Ectodermal cell (in vitro differentiated cells): Measurements from ENCODE around the gene FGF14.
"Not testable (repeated sequence)": the region's sequence is repeated elsewhere in the genome, so short reads cannot be mapped to it uniquely, and the experiment has no call there.

Source experiments
- H3K27ac ChIP-seq: 2 replicates; pipeline ENCODE4 v1.7.0; 2013; ENCODE audit warnings: mild to moderate bottlenecking, low read depth, low read length; ENCODE audit not compliant: insufficient read depth, poor library complexity, severe bottlenecking
- H3K27me3 ChIP-seq: 2 replicates; pipeline ENCODE4 v1.7.0; 2013; ENCODE audit warnings: mild to moderate bottlenecking, low read length; ENCODE audit not compliant: insufficient read depth, control insufficient read depth, poor library complexity, severe bottlenecking
- H3K36me3 ChIP-seq: one replicate; pipeline ENCODE4 v1.7.0; 2013; ENCODE audit warnings: low read length; ENCODE audit not compliant: control insufficient read depth, insufficient read depth
- H3K4me1 ChIP-seq: one replicate; pipeline ENCODE4 v1.7.0; 2013; ENCODE audit warnings: low read length; ENCODE audit not compliant: control insufficient read depth, insufficient read depth
- H3K4me3 ChIP-seq: 2 replicates; pipeline ENCODE4 v1.7.0; 2013; ENCODE audit warnings: low read depth, low read length, control low read depth; ENCODE audit not compliant: insufficient read depth
- H3K9me3 ChIP-seq: 2 replicates; pipeline ENCODE4 v1.7.0; 2013; ENCODE audit warnings: mild to moderate bottlenecking, low read length, moderate library complexity; ENCODE audit not compliant: control insufficient read depth
- WGBS, 2 experiments: methylation state at CpG; one replicate each; pipeline ENCODE4 v1.1.7; 2013; ENCODE audit warnings: missing lambda C conversion rate in 2 of 2; 5-methylcytosine and 5-hydroxymethylcytosine counted together

FGF14 gene

GRCh38 chr13:102131246-102131645, 270.6 kb downstream of the FGF14 start:
- 90 to 96% methylated on average over 2 of the region's 2 CpGs for WGBS, 2 experiments
- Histone ChIP-seq H3K4me1 (no peaks in the 10 kb centered on the region), H3K27me3 (no peaks in the 10 kb centered on the region), H3K4me3 (no peak overlapping the region), H3K9me3 (no peaks in the 10 kb centered on the region), H3K36me3 (no peaks in the 10 kb centered on the region), H3K27ac (no peak overlapping the region)

GRCh38 chr13:102128216-102128810, 273.5 kb downstream of the FGF14 start:
- Histone ChIP-seq H3K27me3 (no peaks in the 10 kb centered on the region), H3K27ac (no peak overlapping the region), H3K36me3 (no peaks in the 10 kb centered on the region), H3K4me3 (no peak overlapping the region), H3K9me3 (no peaks in the 10 kb centered on the region), H3K4me1 (no peaks in the 10 kb centered on the region)
- 89 to 92% methylated on average over 3 to 4 of the region's 4 CpGs for WGBS, 2 experiments

GRCh38 chr13:102127153-102127552, 274.7 kb downstream of the FGF14 start:
- Histone ChIP-seq H3K27ac (no peak overlapping the region), H3K4me1 (no peaks in the 10 kb centered on the region), H3K4me3 (no peak overlapping the region), H3K36me3 (no peaks in the 10 kb centered on the region), H3K27me3 (no peaks in the 10 kb centered on the region), H3K9me3 (no peaks in the 10 kb centered on the region)
- WGBS, 2 experiments = 100% methylated on average over 1 of the region's 1 CpG; no CpG with 5 or more reads in 1 of the 2 experiments

GRCh38 chr13:102122147-102122546, 279.7 kb downstream of the FGF14 start:
- Histone ChIP-seq H3K4me3 (no peak overlapping the region), H3K9me3 (no peaks in the 10 kb centered on the region), H3K27ac (no peak overlapping the region), H3K36me3 (no peaks in the 10 kb centered on the region), H3K4me1 (no peaks in the 10 kb centered on the region), H3K27me3 (no peaks in the 10 kb centered on the region)
- WGBS, 2 experiments = 91 to 96% methylated on average over 4 of the region's 4 CpGs

GRCh38 chr13:102117175-102117831, 284.5 kb downstream of the FGF14 start:
- 93% methylated on average over 7 of the region's 7 CpGs for WGBS, 2 experiments
- Histone ChIP-seq H3K27me3 (no peaks in the 10 kb centered on the region), H3K36me3 (no peaks in the 10 kb centered on the region)

GRCh38 chr13:102103469-102103868, 298.4 kb downstream of the FGF14 start:
- 88 to 94% methylated on average over 3 of the region's 3 CpGs for WGBS, 2 experiments

More at GRCh38 chr13:102117175-102117831, 284.5 kb downstream of the FGF14 start:
- H3K9me3 ChIP-seq = no peaks in the 10 kb centered on the region
- H3K27ac ChIP-seq = no peak overlapping the region
- H3K4me1 ChIP-seq = no peaks in the 10 kb centered on the region
- no peak overlapping the region for H3K4me3 ChIP-seq

GRCh38 chr13:102100234-102100633, 301.6 kb downstream of the FGF14 start:
- Histone ChIP-seq H3K4me3 (no peak overlapping the region), H3K4me1 (no peaks in the 10 kb centered on the region), H3K27me3 (no peaks in the 10 kb centered on the region), H3K9me3 (no peaks in the 10 kb centered on the region), H3K27ac (no peak overlapping the region), H3K36me3 (no peaks in the 10 kb centered on the region)
- 91 to 95% methylated on average over 3 of the region's 3 CpGs for WGBS, 2 experiments

More at GRCh38 chr13:102103469-102103868, 298.4 kb downstream of the FGF14 start:
- H3K4me3 ChIP-seq = no peak overlapping the region
- H3K36me3 ChIP-seq = no peaks in the 10 kb centered on the region
- no peaks in the 10 kb centered on the region for H3K9me3 ChIP-seq
- H3K27ac ChIP-seq = no peak overlapping the region
- H3K27me3 ChIP-seq = no peaks in the 10 kb centered on the region
- H3K4me1 ChIP-seq = no peaks in the 10 kb centered on the region

- 71 to 74% methylated on average over 5 of the region's 5 CpGs for WGBS, 2 experiments
- H3K27ac ChIP-seq = no peak overlapping the region
- H3K27me3 ChIP-seq = no peaks in the 10 kb centered on the region
- no peaks in the 10 kb centered on the region for H3K36me3 ChIP-seq
- H3K4me1 ChIP-seq = no peaks in the 10 kb centered on the region
- no peaks in the 10 kb centered on the region for H3K9me3 ChIP-seq
- no peak overlapping the region for H3K4me3 ChIP-seq
These were observed 304.1 kb downstream of the FGF14 start for GRCh38 chr13:102097708-102098107.

- H3K27me3 ChIP-seq, H3K9me3 ChIP-seq, H3K4me3 ChIP-seq, H3K27ac ChIP-seq, H3K36me3 ChIP-seq, H3K4me1 ChIP-seq: not testable (repeated sequence)
These were observed 308.6 kb downstream of the FGF14 start for GRCh38 chr13:102093288-102093687.

- 49 to 55% methylated on average over 3 of the region's 3 CpGs for WGBS, 2 experiments
- no peak overlapping the region for H3K4me3 ChIP-seq
These were observed 310.6 kb downstream of the FGF14 start for GRCh38 chr13:102091231-102091630.

More at GRCh38 chr13:102091231-102091630, 310.6 kb downstream of the FGF14 start:
- Histone ChIP-seq H3K4me1 (no peaks in the 10 kb centered on the region), H3K9me3 (no peaks in the 10 kb centered on the region), H3K27ac (no peak overlapping the region), H3K27me3 (no peaks in the 10 kb centered on the region), H3K36me3 (no peaks in the 10 kb centered on the region)
